Measurements from ENCODE around the gene CLPSL2. TPM values are rescaled to one million over a fixed set of nuclear protein-coding genes. Genes with fewer than 3 reads are reported as not detected.

Gene CLPSL2
- total RNA-seq, 4 donors from 2014 or later, result not detected

GRCh38 chr6:35739645-35740524 lies 36.5 kb upstream of the CLPSL2 start:
- 79 to 81% methylated on average over 5 of the region's 5 CpGs for whole genome bisulfite sequencing, 2 donors
- no peak overlapping the region for H3K4me3 ChIP-seq (ENCODE audit: low read depth, poor library complexity, severe bottlenecking)
- intact Hi-C loops (cut with DNase I; ENCODE audit: low total_unique reads), result loop anchor here (5.0 kb wide), 2 partner anchors 158 to 218 kb away; no protein-coding TSS in a partner anchor
- DNase-seq (ENCODE audit: low spot score in 2 of 2), result no peak
- no peak for TF ChIP-seq POLR2A (IDR thresholded peaks at IDR 0.05)
- no peak for TF ChIP-seq CTCF (IDR thresholded peaks at IDR 0.05)

- 61 to 64% methylated on average over 8 of the region's 8 CpGs for WGBS, 2 donors
- no peak for DNase-seq (ENCODE audit: low spot score in 2 of 2)
- intact Hi-C loops (cut with DNase I; ENCODE audit: low total_unique reads), result no loop called here
- no peak for TF ChIP-seq POLR2A (IDR thresholded peaks at IDR 0.05)
- TF ChIP-seq CTCF (IDR thresholded peaks at IDR 0.05), result no peak
- no peak overlapping the region for H3K4me3 ChIP-seq (ENCODE audit: low read depth, poor library complexity, severe bottlenecking)
Observed at GRCh38 chr6:35742842-35743241, 33.6 kb upstream of the CLPSL2 start.

- no peak overlapping the region for H3K4me3 ChIP-seq (ENCODE audit: low read depth, poor library complexity, severe bottlenecking)
- DNase-seq (ENCODE audit: low spot score in 2 of 2), result no peak
- TF ChIP-seq POLR2A (IDR thresholded peaks at IDR 0.05) (no peak), CTCF (IDR thresholded peaks at IDR 0.05) (no peak)
- intact Hi-C loops (cut with DNase I; ENCODE audit: low total_unique reads), result no loop called here
- 86 to 90% methylated on average over 7 of the region's 7 CpGs for WGBS, 2 donors
Observed at GRCh38 chr6:35745509-35745908, 30.9 kb upstream of the CLPSL2 start.

- H3K4me3 ChIP-seq (ENCODE audit: low read depth, poor library complexity, severe bottlenecking), result no peak overlapping the region
- no peak for DNase-seq (ENCODE audit: low spot score in 2 of 2)
- intact Hi-C loops (cut with DNase I; ENCODE audit: low total_unique reads), result no loop called here
- TF ChIP-seq CTCF (IDR thresholded peaks at IDR 0.05), result no peak
- WGBS, 2 donors, result 86 to 88% methylated on average over 3 of the region's 3 CpGs
Observed at GRCh38 chr6:35746516-35746915, 29.9 kb upstream of the CLPSL2 start.

- WGBS, 2 donors, result 97% methylated on average over 1 of the region's 1 CpG
Observed at GRCh38 chr6:35747877-35748276, 28.5 kb upstream of the CLPSL2 start.

More at GRCh38 chr6:35747877-35748276, 28.5 kb upstream of the CLPSL2 start:
- intact Hi-C loops (cut with DNase I; ENCODE audit: low total_unique reads), result no loop called here
- TF ChIP-seq CTCF (IDR thresholded peaks at IDR 0.05) (no peak), POLR2A (IDR thresholded peaks at IDR 0.05) (no peak)
- no peak overlapping the region for H3K4me3 ChIP-seq (ENCODE audit: low read depth, poor library complexity, severe bottlenecking)
- DNase-seq (ENCODE audit: low spot score in 2 of 2), result no peak

All from lower leg skin (tissue), 4 donors.